ENCODE results near the gene C15orf62.

The C15orf62 gene

GRCh38 chr15:40769274-40770146, at the start of gene C15orf62:
C15orf62 (plus strand) TSS chr15:40769980; CDS start chr15:40770496, 516 bp downstream.
- no peak for DNase-seq (ENCODE audit: low spot score)

- no peak for DNase-seq (ENCODE audit: low spot score)
These were observed 48.1 kb upstream of the C15orf62 start for GRCh38 chr15:40721701-40722100.

DNA sequence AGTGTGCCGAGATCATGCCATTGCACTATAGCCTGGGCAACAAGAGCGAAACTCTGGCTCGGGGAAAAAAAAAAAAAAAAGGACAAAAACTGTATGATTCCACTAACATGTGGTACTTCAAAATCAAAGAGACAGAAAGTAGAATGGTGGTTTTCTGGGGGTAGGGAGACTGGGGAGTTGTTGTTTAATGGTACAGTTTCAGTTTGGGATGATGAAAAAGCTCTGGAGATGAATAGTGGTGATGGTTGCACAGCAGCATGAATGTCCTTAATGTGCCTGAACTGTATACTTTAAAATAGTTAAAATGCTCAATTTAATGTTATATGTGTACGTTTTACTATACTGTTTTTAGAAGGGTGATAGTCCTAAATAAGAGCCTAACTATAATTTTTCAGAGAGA, 47.4 kb upstream of the C15orf62 start:
- no peak for DNase-seq (ENCODE audit: low spot score)

- DNase-seq (ENCODE audit: low spot score), result no peak
These were observed 46.8 kb upstream of the C15orf62 start for GRCh38 chr15:40722934-40723333.

GRCh38 chr15:40723919-40724318, 45.9 kb upstream of the C15orf62 start:
- DNase-seq (ENCODE audit: low spot score), result no peak

DNA sequence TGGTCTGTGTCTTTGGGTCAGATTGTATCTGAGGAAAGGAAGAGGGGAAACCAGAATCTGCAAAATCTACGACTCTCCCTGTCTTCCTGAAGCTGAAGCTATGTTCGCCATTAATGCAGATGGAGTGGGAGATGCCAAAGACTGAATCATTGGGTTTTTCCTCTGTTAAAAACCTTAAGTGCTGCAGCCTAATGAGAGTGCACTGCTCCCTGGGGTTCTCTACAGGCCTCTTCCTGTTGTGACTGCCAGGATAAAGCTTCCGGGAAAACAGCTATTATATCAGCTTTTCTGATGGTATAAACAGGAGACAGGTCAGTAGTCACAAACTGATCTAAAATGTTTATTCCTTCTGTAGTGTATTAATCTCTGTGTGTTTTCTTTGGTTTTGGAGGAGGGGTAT, 38.7 kb upstream of the C15orf62 start:
- peak; percentile 55 for DNase-seq (ENCODE audit: low spot score)

- DNase-seq (ENCODE audit: low spot score), result no peak
These were observed 33.2 kb upstream of the C15orf62 start for GRCh38 chr15:40736575-40736974.

GRCh38 chr15:40737048-40737447, 32.7 kb upstream of the C15orf62 start:
- DNase-seq (ENCODE audit: low spot score), result no peak

- no peak for DNase-seq (ENCODE audit: low spot score)
These were observed 30.7 kb upstream of the C15orf62 start for GRCh38 chr15:40739047-40739446.

DNA sequence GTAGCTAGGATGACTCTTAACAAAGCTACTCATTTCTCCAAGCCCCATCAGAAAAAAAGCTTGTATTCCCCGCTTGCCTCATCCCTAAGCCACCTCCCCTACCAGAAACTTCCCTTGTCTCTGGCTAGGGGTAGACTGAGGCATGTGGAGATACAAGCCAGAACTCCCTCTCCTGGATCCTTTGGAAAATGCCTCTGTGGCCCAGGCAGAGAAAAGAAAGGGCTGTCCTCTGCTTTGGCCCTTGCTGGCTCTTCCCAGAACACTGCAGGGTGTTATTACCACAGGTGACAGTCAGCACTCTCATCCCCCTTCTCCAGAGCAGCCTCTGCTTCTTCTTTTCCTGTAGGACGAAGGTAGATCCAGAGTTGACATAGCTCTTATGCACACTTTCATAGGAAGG, 29.9 kb upstream of the C15orf62 start:
- no peak for DNase-seq (ENCODE audit: low spot score)

DNA sequence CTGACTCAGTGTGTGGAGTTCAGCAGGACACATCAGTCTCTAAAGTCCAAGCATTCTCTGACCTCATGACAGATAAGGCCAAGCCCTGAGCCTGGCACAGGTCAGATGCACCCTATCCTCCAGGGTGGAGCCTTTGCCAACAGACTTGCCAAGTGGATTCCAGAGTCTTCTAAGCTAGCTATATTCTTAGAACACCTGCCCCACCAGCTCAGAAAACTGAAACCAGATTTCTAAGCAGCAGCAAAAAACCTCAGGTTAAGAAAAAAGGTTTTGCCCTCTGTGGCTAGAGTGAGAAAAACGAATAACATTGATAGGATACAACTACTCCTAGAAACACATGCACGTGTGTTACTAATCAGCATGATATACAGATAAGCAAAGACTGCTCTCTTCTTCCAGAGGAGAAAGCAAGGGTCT, 26.3 kb upstream of the C15orf62 start:
- DNase-seq (ENCODE audit: low spot score), result no peak

GRCh38 chr15:40743921-40744814, 25.6 kb upstream of the C15orf62 start:
- no peak for DNase-seq (ENCODE audit: low spot score)

DNA sequence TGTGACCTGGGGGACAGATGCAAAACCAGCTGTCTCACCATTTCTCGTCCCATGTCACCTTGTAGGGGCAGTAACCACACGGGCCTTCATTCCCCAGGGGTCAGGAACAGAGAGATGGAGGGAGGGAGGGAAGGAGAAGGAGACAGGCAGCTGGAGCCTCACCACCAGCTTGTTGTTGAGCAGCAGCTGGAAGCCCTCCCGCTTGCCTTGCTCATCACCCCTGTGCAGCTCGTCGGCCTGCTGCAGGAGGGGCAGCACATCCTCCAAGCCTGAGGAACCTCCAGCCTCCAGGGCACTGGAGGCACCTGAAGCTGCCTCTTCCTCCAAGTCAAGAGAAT, 25.0 kb upstream of the C15orf62 start:
- DNase-seq (ENCODE audit: low spot score), result no peak

DNA sequence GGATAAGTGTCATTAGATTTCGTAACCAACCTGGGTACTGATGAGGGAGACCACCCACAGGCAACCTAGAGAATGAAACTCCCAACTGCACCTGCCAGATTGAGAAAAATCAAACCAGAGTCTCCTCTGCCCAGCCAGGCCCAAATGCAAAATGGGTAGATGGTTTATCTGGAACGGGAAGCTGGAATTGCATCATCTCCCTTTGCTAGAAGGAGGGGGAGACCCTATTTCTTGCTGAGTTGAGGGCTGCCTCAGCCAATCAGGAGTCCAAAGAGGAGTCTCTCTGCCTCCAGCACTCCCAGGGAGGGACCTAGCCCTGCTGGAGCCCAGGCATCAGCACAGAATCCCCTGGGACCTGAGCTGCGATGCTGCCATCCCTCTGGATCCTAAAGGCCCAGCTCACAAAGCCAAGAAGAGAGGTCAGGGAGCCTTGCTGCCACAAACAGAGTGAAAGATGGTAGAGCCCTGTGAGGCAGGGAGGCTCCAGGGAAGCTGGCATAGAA, 22.8 kb upstream of the C15orf62 start:
- no peak for DNase-seq (ENCODE audit: low spot score)

DNA sequence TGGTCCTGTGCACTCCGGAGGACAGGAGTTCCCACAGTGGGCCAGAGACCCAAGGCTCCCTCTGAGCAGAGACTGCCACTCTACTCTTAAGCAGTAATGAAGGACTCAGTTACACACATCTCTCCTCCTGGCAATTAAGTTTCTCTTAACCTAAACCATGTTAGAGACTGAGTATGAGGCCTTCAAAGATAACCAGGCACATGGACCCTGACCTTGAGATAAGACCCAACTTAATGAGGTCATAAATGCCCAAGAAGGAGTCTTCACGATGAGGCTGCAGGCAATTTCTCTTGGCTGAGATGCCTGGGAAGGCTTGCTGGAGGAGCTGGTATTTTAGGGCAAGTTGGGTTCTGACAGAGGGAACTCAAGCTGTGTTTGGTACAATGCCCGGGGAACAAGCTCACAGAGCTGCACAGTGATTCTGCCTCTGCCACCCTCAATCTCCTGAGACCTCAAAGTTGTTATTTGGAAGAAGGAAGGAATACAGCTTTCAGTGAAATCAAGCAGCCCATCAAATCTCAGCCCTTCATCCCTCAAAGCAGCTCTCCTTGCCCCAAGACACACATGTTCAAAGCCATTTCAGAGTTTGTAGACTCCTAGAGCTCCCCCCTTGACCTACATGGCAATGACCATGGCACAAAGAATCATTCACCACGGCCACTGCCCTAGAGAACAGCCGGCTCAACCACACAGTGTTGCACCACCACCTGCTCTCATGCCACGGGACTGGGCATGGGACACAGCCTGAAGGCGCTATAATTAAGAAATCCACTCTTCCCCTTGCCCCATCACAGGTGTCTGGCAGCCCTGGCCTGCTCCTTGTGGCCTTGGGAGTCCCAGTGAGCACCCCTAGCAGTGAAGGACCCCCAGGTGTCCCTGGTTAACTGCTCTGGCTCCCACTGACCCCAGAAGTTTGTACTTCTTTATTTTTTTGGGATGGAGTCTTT, 21.8 kb upstream of the C15orf62 start:
- no peak for DNase-seq (ENCODE audit: low spot score)

DNA sequence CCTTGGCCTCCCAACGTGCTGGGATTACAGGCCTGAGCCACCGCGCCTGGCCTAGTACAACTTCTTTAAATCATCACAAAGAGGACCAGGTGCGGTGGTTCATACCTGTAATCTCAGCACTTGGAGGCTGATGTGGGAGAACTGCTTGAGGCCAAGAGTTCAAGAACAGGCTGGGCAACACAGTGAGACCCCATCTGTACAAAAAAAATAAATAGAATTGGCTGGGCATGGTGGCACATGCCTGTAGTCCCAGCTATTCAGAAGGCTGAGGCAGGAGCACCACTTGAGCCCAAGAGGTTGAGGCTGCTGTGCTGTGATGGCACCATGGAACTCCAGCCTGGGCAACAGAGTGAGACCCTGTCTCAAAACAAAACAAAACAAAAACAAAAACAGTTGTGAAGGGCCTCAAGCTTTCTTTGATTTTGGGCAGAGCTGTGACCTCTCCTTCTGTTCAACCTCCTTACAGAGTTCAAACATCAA, 20.6 kb upstream of the C15orf62 start:
- DNase-seq (ENCODE audit: low spot score), result no peak

DNA sequence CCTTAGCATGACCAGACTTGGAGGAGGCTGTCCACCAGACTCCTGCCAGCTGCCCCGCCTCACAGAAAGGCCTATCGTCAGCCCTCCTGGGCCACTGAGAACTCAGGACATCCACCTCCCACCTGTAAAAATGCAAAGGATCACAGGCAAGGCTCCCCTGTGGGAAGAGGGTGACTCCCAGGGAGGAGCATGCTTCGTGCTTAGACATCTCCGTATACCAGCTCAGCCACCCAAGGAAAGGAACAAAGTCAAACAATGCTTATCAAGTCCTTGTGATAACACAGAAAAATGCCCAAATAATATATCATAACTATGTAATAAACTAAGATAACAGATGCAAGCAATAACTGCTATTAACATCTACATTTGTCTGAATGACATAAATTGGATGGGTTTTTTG, 18.9 kb upstream of the C15orf62 start:
- DNase-seq (ENCODE audit: low spot score), result no peak

DNA sequence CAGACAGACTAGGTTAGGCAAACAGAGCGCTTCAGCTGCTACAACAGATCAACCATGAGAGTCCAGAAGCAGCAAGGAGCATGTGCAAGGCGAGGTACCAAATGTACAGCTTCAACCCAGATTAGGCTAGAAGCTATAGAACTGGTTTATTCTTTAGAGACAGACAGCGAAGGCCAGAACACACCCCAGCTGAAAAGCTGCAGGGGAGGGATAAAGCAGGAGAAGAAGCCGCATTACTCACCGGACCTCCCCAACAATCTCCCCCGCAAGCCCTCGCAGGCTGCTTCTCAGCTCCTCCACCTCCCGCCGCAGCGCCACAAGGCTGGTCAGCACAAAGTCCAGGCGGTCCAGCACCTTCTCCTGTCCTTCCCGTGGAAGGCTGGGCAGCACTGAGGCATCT, 18.0 kb upstream of the C15orf62 start:
- DNase-seq (ENCODE audit: low spot score), result no peak

- no peak for DNase-seq (ENCODE audit: low spot score)
These were observed 15.3 kb upstream of the C15orf62 start for GRCh38 chr15:40754574-40754882.

GRCh38 chr15:40754883-40755811, 14.6 kb upstream of the C15orf62 start, which contains the start of gene RMDN3:
RMDN3 (minus strand) TSS chr15:40755254; CDS start chr15:40754783, 471 bp downstream.
- peak; percentile 90 for DNase-seq (ENCODE audit: low spot score)

- DNase-seq (ENCODE audit: low spot score), result no peak
These were observed 14.0 kb upstream of the C15orf62 start for GRCh38 chr15:40755812-40756208.

All from kidney capillary endothelial cell (primary cell).